CD4-positive, alpha-beta T cell (primary cell): ENCODE measurements around the gene RANBP3L. TPM values are rescaled to one million over a fixed set of nuclear protein-coding genes. Genes with fewer than 3 reads are reported as not detected.

Experiments used
- ATAC-seq: fragments of 200-7000 bp; cut with Tn5 transposase; one replicate; pipeline ENCODE4 v1.10.0; 2022; ENCODE audit warnings: mild to moderate bottlenecking; ENCODE audit not compliant: poor library complexity
- CTCF ChIA-PET: fragments of 350-600 bp; sonication (Branson Sonifier 250); formaldehyde crosslinking; loops from one replicate; lab custom pipeline; 2021; ENCODE audit warnings: antibody characterized with exemption, inconsistent platforms; lab: Charles Lee
- POLR2A ChIA-PET: fragments of 350-600 bp; sonication (Branson Sonifier 250); formaldehyde crosslinking; loops from one replicate; lab custom pipeline; 2021; ENCODE audit warnings: antibody characterized with exemption, inconsistent platforms; lab: Charles Lee
- DNase-seq, 14 experiments: peaks; one replicate each; pipeline ENCODE4 v3.0.0-alpha.2; 2013 to 2020; ENCODE audit warnings: mixed read lengths in 2 of 14
- H3K27ac ChIP-seq, 2 donors: one replicate each; pipeline versions ENCODE4 v1.5.1 to v1.7.0; 2013; ENCODE audit warnings: low read length in 2 of 2, low read depth in 1 of 2, mild to moderate bottlenecking in 1 of 2
- H3K27me3 ChIP-seq, 2 experiments: 1 replicate in 1 of 2; 2 replicates in 1 of 2; pipeline versions ENCODE4 v1.6.1 to v1.7.0; 2013; ENCODE audit warnings: low read length in 2 of 2, control low read depth in 1 of 2, mild to moderate bottlenecking in 1 of 2, moderate library complexity in 1 of 2; ENCODE audit not compliant: insufficient read depth in 2 of 2, control insufficient read depth in 1 of 2
- H3K36me3 ChIP-seq: one replicate; pipeline ENCODE4 v1.6.1; 2013; ENCODE audit warnings: low read length, control low read depth; ENCODE audit not compliant: insufficient read depth
- H3K4me1 ChIP-seq: one replicate; pipeline ENCODE4 v1.6.1; 2013; ENCODE audit warnings: low read length, control low read depth; ENCODE audit not compliant: insufficient read depth
- H3K4me3 ChIP-seq: one replicate; pipeline ENCODE4 v1.5.1; 2013; ENCODE audit warnings: mild to moderate bottlenecking, low read length, moderate library complexity
- H3K9me3 ChIP-seq, 2 experiments: 1 replicate in 1 of 2; 2 replicates in 1 of 2; pipeline versions ENCODE4 v1.6.1 to v1.7.0; 2013; ENCODE audit warnings: low read length in 2 of 2, mild to moderate bottlenecking in 2 of 2, control low read depth in 1 of 2, moderate library complexity in 1 of 2; ENCODE audit not compliant: control insufficient read depth in 1 of 2, insufficient read depth in 1 of 2
- H3K27ac Mint-ChIP-seq: one replicate; pipeline ENCODE4 v1.8.0; 2020; ENCODE audit warnings: mixed read lengths
- H3K27me3 Mint-ChIP-seq: one replicate; pipeline ENCODE4 v1.8.0; 2021; ENCODE audit warnings: mixed read lengths
- H3K36me3 Mint-ChIP-seq: one replicate; pipeline ENCODE4 v1.8.0; 2021; ENCODE audit warnings: low read depth, mixed read lengths
- H3K4me1 Mint-ChIP-seq: one replicate; pipeline ENCODE4 v1.8.0; 2021; ENCODE audit warnings: low read depth, mixed read lengths
- H3K4me3 Mint-ChIP-seq: one replicate; pipeline ENCODE4 v1.8.0; 2020; ENCODE audit warnings: mild to moderate bottlenecking, mixed read lengths
- H3K9me3 Mint-ChIP-seq: one replicate; pipeline ENCODE4 v1.8.0; 2020; ENCODE audit warnings: mixed read lengths
- intact Hi-C, 2 experiments: fragments of 100-400 bp; cut with DNase I in 1 of 2; cut with micrococcal nuclease in 1 of 2; formaldehyde crosslinking; loops; one replicate each; pipeline versions ENCODE4 v1.15.1 to v1.9.0; 2023 to 2025; cut with DNase I, micrococcal nuclease
- total RNA-seq, 174 experiments: library from RNA in 2 of 174; stranded (reverse) in 2 of 174; gene quantifications; one replicate each; pipeline ENCODE4 v1.2.3 and lab custom pipeline; 2021 to 2026
- TF ChIP-seq, protein P1 (sequence below): fragments of 200-600 bp; IDR thresholded peaks from one replicate; pipeline ENCODE4 v1.8.0; 2022; ENCODE audit warnings: antibody characterized with exemption, mild to moderate bottlenecking

Gene RANBP3L
- total RNA-seq, 2 experiments from 2014 or later = not detected

- ChIA-PET CTCF (interaction anchor here (2.8 kb wide), 1 partner anchor 9 kb away, joined by 12 read pairs; the partner anchor contains the start of gene NADK2), POLR2A (interaction anchor here (1.4 kb wide), 1 partner anchor 9 kb away, joined by 3 read pairs; the partner anchor contains the start of gene NADK2)
- Mint-ChIP-seq H3K4me1 (peaks cover 25% of the 10 kb centered on the region), H3K4me3 (no peak overlapping the region), H3K27me3 (no peaks in the 10 kb centered on the region), H3K9me3 (no peaks in the 10 kb centered on the region), H3K36me3 (no peaks in the 10 kb centered on the region), H3K27ac (no peak overlapping the region)
- TF ChIP-seq, protein P1, sequence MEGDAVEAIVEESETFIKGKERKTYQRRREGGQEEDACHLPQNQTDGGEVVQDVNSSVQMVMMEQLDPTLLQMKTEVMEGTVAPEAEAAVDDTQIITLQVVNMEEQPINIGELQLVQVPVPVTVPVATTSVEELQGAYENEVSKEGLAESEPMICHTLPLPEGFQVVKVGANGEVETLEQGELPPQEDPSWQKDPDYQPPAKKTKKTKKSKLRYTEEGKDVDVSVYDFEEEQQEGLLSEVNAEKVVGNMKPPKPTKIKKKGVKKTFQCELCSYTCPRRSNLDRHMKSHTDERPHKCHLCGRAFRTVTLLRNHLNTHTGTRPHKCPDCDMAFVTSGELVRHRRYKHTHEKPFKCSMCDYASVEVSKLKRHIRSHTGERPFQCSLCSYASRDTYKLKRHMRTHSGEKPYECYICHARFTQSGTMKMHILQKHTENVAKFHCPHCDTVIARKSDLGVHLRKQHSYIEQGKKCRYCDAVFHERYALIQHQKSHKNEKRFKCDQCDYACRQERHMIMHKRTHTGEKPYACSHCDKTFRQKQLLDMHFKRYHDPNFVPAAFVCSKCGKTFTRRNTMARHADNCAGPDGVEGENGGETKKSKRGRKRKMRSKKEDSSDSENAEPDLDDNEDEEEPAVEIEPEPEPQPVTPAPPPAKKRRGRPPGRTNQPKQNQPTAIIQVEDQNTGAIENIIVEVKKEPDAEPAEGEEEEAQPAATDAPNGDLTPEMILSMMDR = no peak
- Histone ChIP-seq H3K27ac (no peak overlapping the region), H3K4me1 (no peaks in the 10 kb centered on the region), H3K9me3 (no peaks in the 10 kb centered on the region), H3K36me3 (no peaks in the 10 kb centered on the region), H3K4me3 (no peak overlapping the region), H3K27me3 (no peaks in the 10 kb centered on the region)
- intact Hi-C loops = loop anchor here in 1 of 2 experiments (10.0 kb wide), 1 partner anchor 618 kb away; the partner anchor contains the start of gene SPEF2
- ATAC-seq (no peak), DNase-seq (no peak)
Measured at GRCh38 chr5:36232533-36232932, 69.2 kb downstream of the RANBP3L start.

GRCh38 chr5:36230151-36230790, 71.4 kb downstream of the RANBP3L start:
- no peaks in the 10 kb centered on the region for H3K36me3 Mint-ChIP-seq
- Histone ChIP-seq H3K4me3 (no peak overlapping the region), H3K9me3 (no peaks in the 10 kb centered on the region), H3K27me3 (no peaks in the 10 kb centered on the region), H3K36me3 (peaks cover 8% of the 10 kb centered on the region), H3K4me1 (no peaks in the 10 kb centered on the region), H3K27ac (no peak overlapping the region)
- CTCF ChIA-PET = interaction anchor here (2.8 kb wide), 1 partner anchor 11 kb away, joined by 12 read pairs; the partner anchor contains the start of gene NADK2
- DNase-seq (no peak), ATAC-seq (no peak)
- TF ChIP-seq, protein P1 = no peak
- H3K27ac Mint-ChIP-seq = no peak overlapping the region
- no peak overlapping the region for H3K4me3 Mint-ChIP-seq
- POLR2A ChIA-PET = interaction anchor here (0.6 to 3.2 kb wide), 2 partner anchors 12 to 82 kb away, joined by 3 to 13 read pairs; partner anchors contain the start of gene NADK2
- H3K27me3 Mint-ChIP-seq = no peaks in the 10 kb centered on the region
- no peaks in the 10 kb centered on the region for H3K9me3 Mint-ChIP-seq
- intact Hi-C loops = loop anchor here in 1 of 2 experiments (10.0 kb wide), 1 partner anchor 615 kb away; the partner anchor contains the start of gene SPEF2
- H3K4me1 Mint-ChIP-seq = peaks cover 18% of the 10 kb centered on the region

DNA sequence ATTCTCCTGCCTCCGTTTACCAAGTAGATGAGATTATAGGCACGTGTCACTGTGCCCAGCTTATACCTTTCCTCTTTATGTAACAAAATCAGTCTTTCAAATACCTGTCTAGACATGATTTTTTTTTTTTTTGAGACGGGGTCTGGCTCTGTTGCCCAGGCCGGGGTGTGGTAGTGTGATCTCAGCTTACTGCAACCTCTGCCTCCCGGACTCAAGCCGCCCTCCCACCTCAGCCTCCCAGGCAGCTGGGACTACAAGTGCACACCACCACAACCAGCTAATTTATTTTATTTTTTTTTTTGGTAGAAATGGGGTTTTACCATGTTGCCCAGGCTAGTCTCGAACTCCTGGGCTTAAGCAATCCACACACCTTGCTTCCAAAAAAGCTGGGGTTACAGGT, 73.2 kb downstream of the RANBP3L start:
- Mint-ChIP-seq H3K27ac (no peak overlapping the region), H3K9me3 (no peaks in the 10 kb centered on the region), H3K4me3 (no peak overlapping the region), H3K27me3 (no peaks in the 10 kb centered on the region), H3K36me3 (no peaks in the 10 kb centered on the region), H3K4me1 (peaks cover 18% of the 10 kb centered on the region)
- no peak overlapping the region for H3K27ac ChIP-seq
- intact Hi-C loops = no loop called here
- no peaks in the 10 kb centered on the region for H3K4me1 ChIP-seq
- POLR2A ChIA-PET = interaction anchor here (0.6 to 3.2 kb wide), 3 partner anchors 10 to 78 kb away, joined by 4 to 13 read pairs (median 5); partner anchors contain the start of genes LMBRD2 and NADK2
- no peak overlapping the region for H3K4me3 ChIP-seq
- ATAC-seq (no peak), DNase-seq (no peak)
- CTCF ChIA-PET = interaction anchor here (2.2 kb wide), 1 partner anchor 13 kb away, joined by 10 read pairs; the partner anchor contains the start of gene NADK2
- peaks cover 17% of the 10 kb centered on the region for H3K36me3 ChIP-seq
- H3K27me3 ChIP-seq = no peaks in the 10 kb centered on the region
- no peaks in the 10 kb centered on the region for H3K9me3 ChIP-seq
- TF ChIP-seq, protein P1 = no peak
